ENCODE data around the gene SUN2.

Gene SUN2

GRCh38 chr22:38734421-38735100 is 21.2 kb downstream of the SUN2 start:
- no peak for DNase-seq (ENCODE audit: low read depth)

- no peak for DNase-seq (ENCODE audit: low read depth)
Observed at GRCh38 chr22:38733724-38734381, 21.9 kb downstream of the SUN2 start.

GRCh38 chr22:38733329-38733723 is 22.5 kb downstream of the SUN2 start:
- no peak for DNase-seq (ENCODE audit: low read depth)

- no peak for DNase-seq (ENCODE audit: low read depth)
Observed at GRCh38 chr22:38732251-38732815, 23.5 kb downstream of the SUN2 start.

GRCh38 chr22:38731703-38732161 is 24.1 kb downstream of the SUN2 start:
- no peak for DNase-seq (ENCODE audit: low read depth)

- no peak for DNase-seq (ENCODE audit: low read depth)
Observed at GRCh38 chr22:38730411-38730871, 25.4 kb downstream of the SUN2 start.

GRCh38 chr22:38729946-38730345 is 25.9 kb downstream of the SUN2 start:
- no peak for DNase-seq (ENCODE audit: low read depth)

GRCh38 chr22:38728871-38729796 is 26.7 kb downstream of the SUN2 start:
- no peak for DNase-seq (ENCODE audit: low read depth)

- DNase-seq (ENCODE audit: low read depth): no peak
Observed at GRCh38 chr22:38727530-38728451, 28.0 kb downstream of the SUN2 start.

GRCh38 chr22:38727123-38727522 is 28.7 kb downstream of the SUN2 start:
- DNase-seq (ENCODE audit: low read depth): no peak

GRCh38 chr22:38725900-38726655 is 29.7 kb downstream of the SUN2 start:
- no peak for DNase-seq (ENCODE audit: low read depth)

- DNase-seq (ENCODE audit: low read depth): no peak
Observed at GRCh38 chr22:38724926-38725571, 30.7 kb downstream of the SUN2 start.

- no peak for DNase-seq (ENCODE audit: low read depth)
Observed at GRCh38 chr22:38724176-38724575, 31.6 kb downstream of the SUN2 start.

GRCh38 chr22:38721551-38721950 is 34.2 kb downstream of the SUN2 start:
- DNase-seq (ENCODE audit: low read depth): no peak

- no peak for DNase-seq (ENCODE audit: low read depth)
Observed at GRCh38 chr22:38720350-38720749, 35.4 kb downstream of the SUN2 start.

GRCh38 chr22:38719196-38719595 is 36.6 kb downstream of the SUN2 start:
- no peak for DNase-seq (ENCODE audit: low read depth)

- peak; percentile 65 for DNase-seq (ENCODE audit: low read depth)
Observed at GRCh38 chr22:38718414-38718813, 37.4 kb downstream of the SUN2 start.

- DNase-seq (ENCODE audit: low read depth): no peak
Observed at GRCh38 chr22:38717244-38717643, 38.6 kb downstream of the SUN2 start.

GRCh38 chr22:38716826-38717225 is 39.0 kb downstream of the SUN2 start:
- no peak for DNase-seq (ENCODE audit: low read depth)

GRCh38 chr22:38716271-38716670 is 39.5 kb downstream of the SUN2 start:
- DNase-seq (ENCODE audit: low read depth): no peak

Measured in HS-5 (cell line).